Measurements from ENCODE around the gene SPOCK2.

SPOCK2 gene

DNA sequence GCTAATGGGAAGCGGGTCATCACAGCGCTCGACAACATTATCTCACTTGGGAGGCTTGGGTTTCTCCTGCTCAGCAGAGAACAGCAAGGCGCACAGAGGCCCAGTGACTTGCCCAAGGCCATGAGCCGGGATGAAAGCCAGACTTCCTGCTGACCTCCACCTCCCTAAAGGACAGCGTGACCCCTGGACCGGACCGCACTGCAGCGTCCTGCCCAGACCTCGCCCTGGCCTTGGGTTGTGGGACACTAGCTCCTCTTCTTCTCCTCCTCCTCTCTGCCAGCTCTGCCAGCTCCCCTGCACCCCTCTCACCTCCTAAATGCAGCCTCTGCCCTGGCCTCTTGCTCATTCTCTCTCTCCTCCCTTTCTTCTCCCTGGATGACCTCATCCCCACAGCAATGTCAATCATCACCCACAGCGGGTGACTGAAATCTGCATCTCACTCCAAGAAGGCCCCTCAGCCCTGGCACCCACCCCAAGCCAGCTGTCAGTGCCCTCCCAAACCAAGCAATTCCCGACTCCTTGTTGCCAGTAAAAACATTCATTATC is 19.4 kb downstream of the SPOCK2 start:
- no peak for DNase-seq

DNA sequence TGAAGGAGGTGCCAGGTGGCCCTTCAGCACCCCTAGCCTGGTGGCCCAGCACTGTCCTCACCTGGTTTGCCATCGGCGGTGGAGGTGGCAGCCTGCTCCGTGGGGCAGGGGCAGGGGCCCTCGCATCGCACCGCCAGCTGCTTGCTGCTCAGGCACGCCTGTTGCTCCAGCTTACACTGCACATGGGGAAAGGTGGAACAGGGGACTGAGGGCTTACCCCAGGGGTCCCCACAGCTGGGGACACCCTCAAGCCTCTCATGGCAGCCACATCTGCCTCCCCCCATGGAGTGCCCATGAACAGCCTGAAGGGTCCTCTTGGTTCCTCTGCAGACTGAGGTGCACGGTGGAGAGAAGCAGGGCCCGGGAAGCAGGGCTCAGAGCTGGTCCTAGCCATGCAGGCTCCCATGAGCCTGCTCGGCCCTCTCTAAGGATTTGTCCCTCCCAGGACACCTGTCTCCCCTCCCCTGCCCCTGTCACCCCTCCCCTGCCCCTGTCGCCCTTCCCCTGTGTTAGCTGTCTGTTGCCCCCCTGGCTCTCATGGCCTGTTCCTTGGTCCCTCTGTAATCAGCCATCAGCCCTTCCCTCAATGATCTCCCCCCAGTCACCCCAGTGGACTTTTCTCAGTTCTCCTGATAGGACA is 20.1 kb downstream of the SPOCK2 start:
- DNase-seq: no peak

DNA sequence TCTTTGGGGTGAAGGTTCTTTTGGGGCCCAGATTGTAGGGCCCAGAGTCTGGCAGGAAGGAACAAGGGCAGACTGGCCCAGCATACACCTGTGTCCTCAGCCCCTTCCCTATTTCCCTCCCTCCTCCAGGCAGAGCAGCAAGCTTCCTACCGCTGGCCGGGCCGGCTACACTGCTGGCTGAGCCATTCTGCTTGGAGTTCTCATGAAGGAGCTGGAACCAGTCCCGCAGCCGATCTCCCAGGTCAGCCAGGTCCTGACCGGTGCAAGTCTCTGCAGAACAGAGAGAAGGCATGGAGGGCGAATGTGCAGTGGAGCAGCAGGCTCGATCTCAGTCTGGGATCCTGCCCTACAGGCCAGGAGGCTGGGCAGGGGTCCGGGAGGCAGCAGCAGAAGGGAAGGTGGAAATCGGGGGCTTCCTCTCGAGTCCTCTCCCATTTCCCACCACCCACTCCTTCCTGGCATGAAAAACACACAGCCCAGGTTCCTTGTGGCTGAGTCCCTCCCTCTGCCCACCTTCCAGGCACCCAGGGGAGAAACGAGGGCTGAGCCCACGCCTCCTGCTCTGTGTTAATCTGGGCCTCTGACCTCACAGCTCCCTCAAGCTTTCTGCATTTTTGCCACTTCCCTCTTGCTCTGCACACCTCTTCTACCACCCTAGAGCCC is 20.8 kb downstream of the SPOCK2 start:
- DNase-seq: no peak

DNA sequence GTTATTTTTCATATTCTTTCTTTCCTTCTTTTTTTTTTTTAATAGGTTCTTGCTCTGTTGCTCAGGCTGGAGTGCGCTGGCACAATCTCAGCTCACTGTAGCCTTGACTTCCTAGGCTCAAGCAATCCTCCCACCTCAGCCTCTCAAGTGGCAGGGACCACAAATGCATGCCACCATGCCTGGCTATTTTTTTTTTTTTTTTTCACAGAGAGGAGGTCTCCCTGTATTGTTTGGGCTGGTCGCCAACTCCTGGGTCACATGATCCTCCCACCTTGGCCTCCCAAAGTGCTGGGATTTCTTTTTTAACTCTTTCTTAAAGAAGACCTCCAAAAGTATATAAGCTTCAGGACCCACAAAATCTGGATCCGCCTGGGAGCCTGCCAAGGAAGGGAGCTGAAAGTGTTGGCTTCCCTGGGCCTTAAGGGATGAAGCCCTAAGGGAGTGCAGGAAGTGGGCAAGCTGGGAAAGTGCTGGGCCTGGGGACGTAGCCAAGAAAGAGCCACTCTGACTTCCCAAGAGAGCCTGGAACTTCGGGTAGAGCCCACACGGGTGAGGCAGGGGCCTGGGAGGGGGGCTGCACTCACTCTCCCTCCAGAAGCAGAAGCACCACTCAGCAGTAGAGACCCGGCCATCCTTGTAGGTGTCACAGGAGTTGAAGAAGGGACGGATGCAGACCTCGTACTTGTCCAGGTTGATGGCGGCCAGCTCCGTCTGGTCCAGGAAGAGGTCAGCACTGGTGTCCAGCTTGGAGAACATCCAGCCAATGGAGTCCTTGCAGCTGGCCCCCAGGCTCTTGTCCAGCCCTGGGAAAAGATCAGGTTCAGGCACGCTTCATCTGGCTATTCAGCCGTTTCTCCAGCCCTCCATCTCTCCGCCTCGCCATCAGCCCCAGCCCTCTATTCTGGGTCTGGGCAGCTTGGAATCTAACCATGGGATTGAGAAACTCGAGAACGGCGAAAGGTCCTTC is 21.8 kb downstream of the SPOCK2 start:
- DNase-seq: no peak

DNA sequence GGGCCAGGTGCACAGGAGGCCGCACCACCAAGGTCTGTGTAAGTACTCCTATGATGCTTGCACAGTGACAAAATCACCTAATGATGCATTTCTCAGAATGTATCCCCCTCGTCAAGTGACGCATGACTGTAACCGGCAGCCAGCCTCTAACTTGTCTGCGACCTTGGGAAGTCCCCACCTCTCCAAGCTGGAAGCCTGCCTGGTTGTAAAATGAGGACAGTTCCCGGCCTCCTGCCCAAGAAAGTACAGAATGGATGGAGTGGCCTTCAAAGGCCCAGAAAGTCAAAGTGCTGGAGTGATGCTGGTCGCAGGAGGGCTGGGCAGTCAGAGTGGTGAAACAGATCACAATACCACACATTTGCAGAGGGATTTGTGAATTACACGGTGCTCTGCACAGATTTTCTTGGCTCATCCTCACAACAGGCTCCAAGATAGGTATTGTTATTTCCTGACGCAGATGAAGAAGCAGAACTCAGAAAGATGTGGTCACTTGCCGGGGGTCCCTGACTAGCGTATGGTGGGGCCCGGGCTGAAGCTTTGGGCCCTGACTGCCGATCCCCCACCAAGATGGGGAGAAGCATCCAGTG is 22.8 kb downstream of the SPOCK2 start:
- DNase-seq: no peak

DNA sequence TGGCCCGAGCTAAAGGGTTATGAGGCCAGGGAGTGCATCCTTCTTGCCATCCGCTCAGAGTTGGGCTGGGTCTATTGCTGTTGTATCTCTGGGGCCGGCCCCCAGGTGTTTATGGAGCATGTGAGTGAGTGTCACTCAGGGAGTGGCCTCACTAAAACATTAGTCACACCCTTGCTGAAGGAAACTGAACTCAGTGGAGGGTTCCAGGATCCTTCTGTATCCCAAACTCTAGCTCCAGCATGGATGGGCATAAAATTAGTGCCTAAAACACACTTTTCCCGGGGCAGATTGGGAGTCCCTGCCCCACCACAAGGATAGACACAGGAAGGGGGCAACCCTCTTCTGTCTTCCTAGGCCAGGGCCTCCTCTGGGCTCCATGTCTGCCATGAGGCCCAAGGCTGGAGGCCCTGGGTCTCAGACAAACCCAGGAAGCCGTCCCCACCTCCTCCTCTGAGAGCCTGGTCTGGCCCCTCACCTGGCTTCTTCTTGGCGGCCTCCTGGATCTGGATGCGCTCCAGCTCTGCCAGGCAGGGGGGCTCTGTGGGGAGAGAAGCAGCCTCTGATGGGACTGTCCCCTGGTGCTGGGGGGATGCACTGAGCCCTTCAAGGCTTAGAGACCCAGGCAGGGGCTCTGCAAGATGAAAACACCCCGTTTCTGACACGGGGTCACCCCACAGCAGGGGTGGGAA is 24.5 kb downstream of the SPOCK2 start:
- DNase-seq: no peak

DNA sequence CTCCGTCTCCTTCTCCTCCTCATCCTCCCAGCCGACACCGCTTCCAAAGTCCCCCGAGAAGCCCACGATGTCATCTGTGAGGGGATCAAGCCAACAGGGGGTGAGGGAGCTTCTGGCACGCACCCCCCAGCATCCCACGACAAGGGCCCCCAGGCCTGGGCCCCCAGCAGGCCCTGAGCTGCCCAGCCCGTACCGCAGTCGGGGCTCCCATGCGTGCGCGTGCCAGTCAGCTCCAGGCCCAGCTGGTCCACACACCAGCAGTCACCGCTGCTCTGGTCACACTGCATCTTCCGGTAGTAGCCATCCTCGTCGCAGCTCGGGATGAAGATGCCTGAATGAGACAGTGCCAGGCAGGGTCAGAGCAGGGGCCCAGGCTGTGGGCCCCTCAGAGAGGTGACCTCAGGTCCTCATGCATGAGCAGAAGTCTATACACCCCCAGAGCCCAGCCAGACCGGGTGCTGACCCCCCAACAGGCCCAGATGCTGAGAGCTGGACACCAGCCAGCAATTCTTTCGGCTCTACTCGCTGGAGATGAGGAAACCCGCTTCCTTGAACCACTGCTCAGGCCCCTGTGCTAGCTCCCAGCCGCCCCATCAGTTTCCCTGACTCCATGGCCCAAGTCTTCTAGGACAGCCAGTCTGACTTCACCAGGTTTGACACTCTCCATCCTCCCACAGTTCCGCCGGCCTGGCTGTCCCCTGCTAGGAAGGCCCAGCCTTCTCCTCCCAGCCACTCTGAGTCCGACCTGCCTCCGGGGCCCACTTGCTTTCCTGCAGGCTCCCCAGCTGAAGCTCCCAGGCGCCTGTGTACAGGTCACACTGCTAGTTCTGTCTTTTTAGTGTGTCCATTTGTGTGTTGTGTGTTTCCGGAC is 25.3 kb downstream of the SPOCK2 start:
- DNase-seq: no peak

DNA sequence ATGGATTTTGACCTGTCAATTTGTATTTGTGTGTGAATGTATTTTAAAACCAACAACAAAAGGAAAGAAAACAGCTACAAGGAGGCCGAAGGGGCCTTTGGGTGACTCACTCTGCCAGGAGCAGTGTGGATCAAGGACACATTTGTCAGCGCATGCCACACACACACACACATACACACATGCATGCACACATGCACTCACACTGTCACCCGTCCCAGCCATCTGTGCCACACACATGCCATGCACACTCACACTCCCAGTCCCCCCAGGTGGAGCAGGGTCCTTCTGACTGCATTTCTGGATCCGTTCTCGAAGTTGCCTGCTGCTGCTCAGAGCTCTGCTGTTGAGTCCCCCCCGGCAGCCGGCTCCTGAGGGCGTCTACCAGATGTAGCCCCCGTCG is 26.0 kb downstream of the SPOCK2 start:
- DNase-seq: no peak

DNA sequence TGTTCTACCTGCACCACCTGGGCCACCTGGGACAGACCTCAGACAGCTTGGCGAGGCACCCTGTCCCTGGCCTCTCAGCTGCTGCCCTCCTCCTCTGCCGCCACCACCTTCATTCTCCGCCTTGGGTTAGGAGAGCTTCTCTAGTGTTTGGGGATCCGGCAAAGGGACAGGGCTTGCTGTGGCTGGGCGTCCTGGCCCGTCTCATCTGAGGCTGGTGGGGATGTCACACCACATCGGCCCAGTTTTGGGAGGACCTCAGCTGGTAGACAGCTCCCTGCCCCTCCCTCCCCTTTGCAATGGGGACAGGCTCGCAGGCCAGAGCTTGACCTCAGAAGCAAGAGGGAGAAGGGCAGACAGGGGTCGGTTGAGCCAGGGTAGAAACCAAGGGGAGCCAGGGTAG is 26.4 kb downstream of the SPOCK2 start:
- DNase-seq: no peak

DNA sequence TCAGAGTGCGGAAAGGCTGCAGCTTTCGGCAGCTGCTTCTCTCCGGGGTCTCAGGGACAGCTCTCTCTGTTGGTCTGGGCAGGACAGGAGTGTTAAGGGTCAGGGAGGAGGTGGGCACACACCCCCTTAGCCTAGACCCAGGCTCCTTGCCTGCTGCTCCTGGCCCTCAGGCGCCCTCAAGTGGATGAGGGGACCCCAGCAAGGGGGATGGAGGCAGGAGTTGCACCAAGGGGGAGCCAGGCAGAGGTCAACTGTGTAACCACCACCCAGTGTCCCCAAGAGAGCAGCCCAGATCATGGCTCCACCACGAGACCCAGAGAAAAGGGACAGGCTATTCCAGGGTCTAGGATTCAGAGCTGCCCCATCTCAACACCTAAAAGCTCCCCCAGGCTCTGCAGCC is 26.9 kb downstream of the SPOCK2 start:
- DNase-seq: peak in 1 of 2 experiments; percentile 16

DNA sequence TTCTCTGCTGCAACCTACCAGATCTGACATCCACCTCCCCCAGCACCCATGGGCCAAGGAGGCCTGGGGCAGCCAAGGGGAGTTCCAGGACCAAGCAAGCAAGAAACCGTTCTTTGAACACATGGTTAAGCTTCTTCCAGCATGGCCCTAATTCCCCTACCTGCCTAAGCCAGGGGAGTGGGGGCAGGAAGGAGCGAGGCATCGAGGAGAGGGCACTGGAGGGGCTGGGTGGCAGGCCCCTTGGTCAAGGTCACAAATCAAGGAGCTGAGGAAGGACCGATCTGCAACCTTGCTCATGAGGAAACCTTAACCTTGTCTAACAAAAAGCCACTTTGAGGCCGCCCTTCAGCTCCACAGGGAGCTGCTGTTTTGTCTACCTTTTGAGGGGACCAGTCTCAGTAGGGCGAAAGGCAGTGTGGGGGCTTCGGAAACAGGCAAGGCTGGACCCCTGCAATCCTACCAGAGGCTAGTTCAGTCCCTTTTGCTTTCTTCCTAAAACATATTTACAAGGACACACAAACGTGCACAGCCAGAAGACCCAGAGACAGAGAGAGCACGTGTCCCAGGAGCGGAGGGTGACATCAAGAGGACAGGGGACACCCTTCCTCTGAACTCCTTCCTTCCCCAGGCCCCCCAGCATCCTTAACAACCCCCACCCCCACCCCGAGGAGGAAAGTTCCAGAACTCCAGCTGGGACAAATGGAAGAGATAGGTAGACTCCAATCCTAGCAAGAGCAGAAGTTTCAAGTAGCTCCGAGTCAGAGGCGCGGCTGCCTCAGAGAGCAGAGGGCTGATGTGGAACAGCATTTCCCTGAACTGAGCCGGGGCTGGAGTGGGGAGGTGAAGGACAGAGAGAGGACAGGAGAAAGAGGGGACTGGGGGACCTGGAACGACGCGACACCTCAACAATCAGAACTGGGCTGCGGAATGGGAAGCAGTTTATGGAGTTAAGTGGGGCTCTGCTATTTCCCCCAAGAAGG is 28.2 kb downstream of the SPOCK2 start:
- no peak for DNase-seq

DNA sequence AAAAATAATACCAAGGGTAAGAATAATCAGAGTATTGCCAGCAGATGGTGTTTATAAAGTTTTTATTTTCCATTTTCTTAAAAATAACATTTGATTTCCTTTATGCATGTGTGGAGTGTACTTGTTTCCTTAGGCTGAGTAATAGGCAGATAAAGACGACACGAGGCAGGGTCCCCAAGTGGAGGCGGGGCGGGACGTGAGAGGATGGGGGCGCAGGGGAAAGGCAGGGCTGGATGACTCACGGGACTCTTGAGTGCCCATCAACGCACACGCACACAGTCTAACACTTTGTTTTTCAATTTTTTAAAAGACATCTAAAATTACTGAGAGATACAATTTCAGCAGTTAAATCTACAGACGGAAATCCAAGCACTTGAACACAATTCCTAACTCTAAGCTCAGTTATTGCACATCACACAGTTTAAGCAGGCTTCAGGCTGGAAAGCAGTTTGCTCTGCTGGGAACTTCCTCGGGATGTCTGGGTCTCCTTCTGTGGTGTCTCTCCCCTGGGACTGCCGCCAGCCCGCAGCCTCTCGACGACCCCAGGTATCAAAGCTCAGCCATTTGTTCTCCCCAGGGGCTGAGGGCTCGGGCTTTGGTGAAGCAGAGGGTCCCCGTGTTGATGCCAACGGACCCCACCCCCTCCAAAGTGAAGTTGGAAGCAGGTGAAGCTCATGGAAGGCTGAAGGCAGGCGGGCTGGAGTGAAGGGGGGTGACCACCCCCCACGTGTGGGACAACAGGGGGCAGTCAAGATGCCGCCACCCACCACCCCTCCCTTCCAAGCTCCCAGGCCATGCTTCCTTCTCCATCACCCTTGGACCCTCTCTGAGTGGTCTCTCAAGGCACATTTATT is 29.1 kb downstream of the SPOCK2 start:
- DNase-seq: no peak

DNA sequence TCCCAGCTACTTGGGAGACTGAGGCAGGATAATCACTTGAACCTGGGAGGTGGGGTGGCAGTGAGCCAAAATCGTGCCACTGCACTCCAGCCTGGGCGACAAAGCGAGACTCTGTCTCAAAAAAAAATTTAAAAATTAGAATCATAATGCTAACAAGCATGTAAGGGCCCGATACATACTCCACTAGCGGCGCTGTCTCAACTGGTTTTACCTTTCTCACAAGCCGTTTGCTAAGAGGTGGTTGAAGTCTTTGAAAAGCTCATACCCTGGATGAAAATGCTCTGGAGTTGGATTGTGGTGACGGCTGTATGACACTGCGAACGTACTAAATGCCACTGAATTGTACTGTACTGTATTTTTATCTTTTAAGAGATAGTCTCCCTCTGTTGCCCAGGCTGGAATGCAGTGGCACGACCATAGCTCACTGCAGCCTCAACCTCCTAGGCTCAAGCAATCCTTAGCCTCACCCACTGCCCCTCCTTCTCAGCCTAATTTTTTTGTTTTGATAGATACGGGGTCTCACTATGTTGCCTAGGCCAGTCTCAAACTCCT is 29.9 kb downstream of the SPOCK2 start:
- no peak for DNase-seq

DNA sequence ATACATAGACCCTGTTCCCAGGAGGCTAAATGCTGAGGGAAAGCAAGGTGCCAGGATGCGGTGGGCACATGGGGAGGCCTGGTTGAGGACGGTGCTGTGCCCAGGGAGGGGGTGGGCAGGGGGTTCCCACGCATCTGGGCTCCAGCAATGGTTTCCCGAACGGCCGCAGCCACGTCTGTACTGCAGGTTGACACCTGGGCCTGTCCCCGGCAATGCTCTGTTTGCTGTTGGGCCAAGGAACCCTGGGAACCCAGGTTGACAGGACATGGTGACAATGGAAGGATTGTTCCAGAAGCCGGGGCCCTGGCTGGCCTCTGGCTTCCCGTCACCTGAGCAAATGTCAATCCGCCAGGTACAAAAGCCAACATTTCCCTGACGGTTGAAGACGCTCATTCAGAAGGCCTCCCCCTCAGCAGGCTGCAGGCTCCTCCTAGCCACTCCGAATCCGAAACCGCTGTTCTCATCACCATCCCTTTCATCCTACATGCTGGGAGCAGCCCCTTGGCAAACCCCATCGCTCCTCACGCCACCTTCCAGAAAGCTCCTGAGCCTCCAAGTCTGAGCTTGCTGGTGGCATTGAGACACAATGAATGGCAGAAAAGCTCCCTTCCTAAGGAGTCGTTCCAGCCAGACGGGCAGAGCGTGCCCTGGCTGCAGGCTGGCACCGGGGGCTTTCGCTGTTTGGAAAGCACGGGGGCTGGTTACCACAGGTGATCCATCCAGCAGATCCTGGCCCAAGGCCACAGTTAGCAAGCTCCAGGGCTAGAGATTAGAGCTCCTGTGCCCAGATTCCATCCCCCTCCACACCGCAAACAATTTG is 31.2 kb downstream of the SPOCK2 start:
- DNase-seq: no peak

DNA sequence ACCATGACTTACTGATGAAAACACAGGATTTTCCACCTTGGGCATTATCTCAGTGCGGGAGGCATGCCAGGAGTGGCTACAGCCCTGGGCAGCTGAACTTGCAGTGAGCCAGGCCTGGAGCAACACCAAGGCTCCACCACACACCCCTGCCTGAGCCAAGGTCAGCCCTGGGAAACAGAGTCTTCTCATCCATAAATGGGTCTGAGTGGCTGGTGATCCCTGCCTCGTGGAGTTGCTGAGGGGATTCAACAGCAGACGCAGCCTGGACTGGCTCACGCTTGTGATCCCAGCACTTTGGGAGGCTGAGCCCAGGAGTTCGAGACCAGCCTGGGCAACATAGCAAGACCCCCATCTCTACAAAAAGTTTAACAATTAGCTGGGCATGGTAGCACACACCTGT is 32.2 kb downstream of the SPOCK2 start:
- no peak for DNase-seq

DNA sequence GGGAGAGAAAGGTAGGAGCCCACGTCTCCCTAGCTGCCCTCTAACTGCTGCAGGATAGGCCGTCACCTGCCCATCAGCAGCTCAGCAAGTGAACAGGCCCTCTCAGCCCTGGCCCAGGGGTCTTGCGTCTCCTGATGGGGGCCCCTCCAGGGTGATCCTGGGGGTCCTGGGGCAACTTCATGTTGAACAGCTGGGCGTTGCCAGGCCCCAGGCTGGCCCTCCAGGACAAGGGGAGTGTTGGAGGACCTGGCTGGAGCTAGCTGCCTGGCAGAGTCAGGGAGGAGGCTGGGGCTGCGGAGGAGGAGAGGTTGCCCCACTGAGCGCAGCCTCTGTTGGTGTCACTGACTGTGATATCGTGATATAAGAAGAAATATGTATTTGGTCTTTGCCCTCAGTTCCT is 34.7 kb downstream of the SPOCK2 start:
- no peak for DNase-seq

DNA sequence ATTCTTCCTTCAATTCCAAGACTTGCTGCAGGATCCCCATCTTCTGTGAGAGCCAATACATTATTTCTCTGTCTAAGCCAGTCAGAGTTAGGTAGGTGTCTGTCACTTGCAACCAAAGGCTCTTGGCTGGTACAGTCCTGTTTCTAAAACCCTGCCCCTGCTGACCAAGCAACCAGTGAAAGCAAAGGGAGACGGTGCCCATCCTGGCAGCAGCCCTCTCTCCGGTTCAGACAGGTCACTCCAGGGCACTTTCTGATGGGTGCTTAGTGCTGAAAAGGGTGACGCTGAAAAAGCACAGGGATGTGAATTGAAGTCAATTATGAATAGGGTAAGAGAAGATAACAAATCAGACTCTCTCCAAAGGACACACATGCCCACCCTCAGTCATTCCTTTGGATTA is 37.5 kb downstream of the SPOCK2 start:
- DNase-seq: no peak

All from Kasumi-1 (cell line).